Measurements from ENCODE around the gene AKAP12.

Gene AKAP12

GRCh38 chr6:151288712-151289398 lies 49.1 kb downstream of the AKAP12 start:
- no peak overlapping the region for H3K4me3 ChIP-seq (ENCODE audit: low read depth, low read length)
- DNase-seq (ENCODE audit: low read depth, low spot score), result no peak
- ChIA-PET POLR2A (no interaction called here), CTCF (interaction anchor here (1.6 to 5.0 kb wide), 3 partner anchors 15 to 274 kb away, joined by 4 to 23 read pairs (median 20); no protein-coding TSS in a partner anchor)
- no peak for TF ChIP-seq CTCF (IDR thresholded peaks at IDR 0.05; ENCODE audit: insufficient read depth, low read length, missing control alignments)

- TF ChIP-seq CTCF (IDR thresholded peaks at IDR 0.05; ENCODE audit: insufficient read depth, low read length, missing control alignments), result no peak
- CTCF ChIA-PET, result interaction anchor here (1.6 to 5.0 kb wide), 3 partner anchors 15 to 275 kb away, joined by 4 to 23 read pairs (median 20); no protein-coding TSS in a partner anchor
- DNase-seq (ENCODE audit: low read depth, low spot score), result no peak
- POLR2A ChIA-PET, result no interaction called here
- no peak overlapping the region for H3K4me3 ChIP-seq (ENCODE audit: low read depth, low read length)
Measured at GRCh38 chr6:151289399-151290007, 49.7 kb downstream of the AKAP12 start.

DNA sequence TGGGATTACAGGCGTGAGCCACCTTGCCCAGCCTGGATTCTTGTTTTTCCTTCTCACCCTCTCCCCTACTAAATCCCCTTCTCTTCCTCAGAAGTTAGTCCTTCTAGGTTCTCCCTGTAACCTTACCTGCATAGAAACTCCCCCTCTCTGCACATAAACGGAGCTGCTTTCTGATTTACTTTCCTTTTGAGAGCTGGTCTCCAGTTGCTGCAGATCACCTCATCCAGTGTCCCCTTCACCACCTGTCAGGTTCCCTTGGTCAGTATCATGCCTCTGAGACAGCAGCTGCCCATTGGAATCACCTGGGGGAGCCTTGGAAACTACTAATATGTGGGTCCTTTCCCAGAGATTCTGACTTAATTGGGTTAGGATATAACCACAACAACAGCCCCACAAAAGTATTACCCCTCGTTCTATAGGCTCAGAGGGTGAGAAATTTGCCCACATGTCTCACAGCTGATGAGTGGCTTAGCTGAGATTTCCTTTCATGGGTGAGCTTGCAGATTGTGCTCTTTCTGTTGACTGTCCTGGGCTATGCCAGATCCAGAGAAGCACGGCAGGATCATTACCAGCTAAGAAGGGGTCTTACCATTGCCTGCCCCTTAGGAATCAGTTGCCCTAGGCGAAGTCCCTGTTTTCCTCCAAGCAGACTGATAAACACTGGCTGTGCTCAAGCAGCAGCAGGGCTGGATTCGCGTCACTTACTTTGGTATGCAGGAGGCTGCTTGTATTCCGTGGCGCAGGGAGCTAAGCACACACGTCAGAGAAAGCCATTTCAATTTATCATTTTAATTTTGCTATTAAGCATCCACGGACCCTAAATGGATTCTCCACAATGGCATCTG lies 51.3 kb downstream of the AKAP12 start:
- H3K4me3 ChIP-seq (ENCODE audit: low read depth, low read length), result peak overlapping the region; percentile 2; the same call in 1 of the 2 replicates
- no peak for TF ChIP-seq CTCF (IDR thresholded peaks at IDR 0.05; ENCODE audit: insufficient read depth, low read length, missing control alignments)
- DNase-seq (ENCODE audit: low read depth, low spot score), result peak; percentile 92
- ChIA-PET POLR2A (interaction anchor here (0.6 kb wide), 2 partner anchors 18 to 51 kb away, joined by 3 read pairs; partner anchors contain the start of gene AKAP12), CTCF (interaction anchor here (0.8 to 5.0 kb wide), 4 partner anchors 10 to 277 kb away, joined by 3 to 23 read pairs (median 12); no protein-coding TSS in a partner anchor)

- ChIA-PET CTCF (interaction anchor here (0.8 to 5.0 kb wide), 3 partner anchors 9 to 277 kb away, joined by 3 to 23 read pairs (median 20); no protein-coding TSS in a partner anchor), POLR2A (interaction anchor here (0.6 kb wide), 1 partner anchor 52 kb away, joined by 3 read pairs; the partner anchor contains the start of gene AKAP12)
- TF ChIP-seq CTCF (IDR thresholded peaks at IDR 0.05; ENCODE audit: insufficient read depth, low read length, missing control alignments), result no peak
- no peak for DNase-seq (ENCODE audit: low read depth, low spot score)
- H3K4me3 ChIP-seq (ENCODE audit: low read depth, low read length), result no peak overlapping the region
Measured at GRCh38 chr6:151291722-151292059, 51.9 kb downstream of the AKAP12 start.

DNA sequence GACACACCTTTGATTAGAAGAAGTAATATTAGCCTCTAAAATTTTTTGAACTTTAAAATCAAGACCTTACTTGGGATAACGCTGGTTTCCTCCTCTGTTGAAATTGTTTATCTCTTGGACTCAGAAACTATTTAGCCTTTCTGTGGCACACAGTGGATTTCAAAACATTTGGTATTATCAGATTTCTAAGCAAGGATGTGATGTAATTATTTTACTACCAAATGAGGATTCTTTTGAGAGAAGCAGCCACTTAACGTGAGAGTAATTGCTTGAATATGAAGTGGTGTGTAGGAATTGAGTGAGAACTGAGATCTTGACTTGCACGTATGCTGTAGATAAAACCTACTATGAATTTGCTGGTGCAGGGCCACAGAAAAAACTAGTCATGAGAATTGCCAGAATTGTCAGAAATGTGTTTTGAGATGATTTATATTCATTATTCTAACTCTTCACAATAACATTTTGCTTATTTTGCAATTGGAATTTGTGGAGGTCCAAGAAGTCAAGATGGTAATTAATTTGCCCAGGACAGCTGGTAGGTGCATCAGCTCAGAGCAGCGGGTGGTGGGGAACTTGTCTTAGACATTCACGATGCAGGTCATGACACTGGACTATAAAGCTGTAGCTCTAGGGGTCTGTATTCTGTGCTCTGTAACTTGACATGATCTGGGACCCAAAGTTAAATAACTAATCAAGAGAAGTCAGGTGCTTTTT lies 53.4 kb downstream of the AKAP12 start:
- ChIA-PET CTCF (interaction anchor here (0.8 to 6.1 kb wide), 2 partner anchors 17 to 30 kb away, joined by 3 to 30 read pairs; no protein-coding TSS in a partner anchor), POLR2A (no interaction called here)
- no peak overlapping the region for H3K4me3 ChIP-seq (ENCODE audit: low read depth, low read length)
- DNase-seq (ENCODE audit: low read depth, low spot score), result peak; percentile 67
- TF ChIP-seq CTCF (IDR thresholded peaks at IDR 0.05; ENCODE audit: insufficient read depth, low read length, missing control alignments), result no peak

Measured in AG04449 (cell line).